Measurements from ENCODE around the gene NUP93.

NUP93 gene

GRCh38 chr16:56897026-56897799 is 167.3 kb downstream of the NUP93 start:
- TF ChIP-seq CTCF (conservative IDR thresholded peaks at IDR 0.05; ENCODE audit: low read depth), result no peak
- CTCF ChIA-PET, result interaction anchor here (0.6 kb wide), 1 partner anchor 39 kb away, joined by 3 read pairs; no protein-coding TSS in a partner anchor
- POLR2A ChIA-PET (ENCODE audit: low non-redundant PET), result no interaction called here
- no peak overlapping the region for H3K27ac ChIP-seq
- no peak for DNase-seq (ENCODE audit: low spot score)

DNA sequence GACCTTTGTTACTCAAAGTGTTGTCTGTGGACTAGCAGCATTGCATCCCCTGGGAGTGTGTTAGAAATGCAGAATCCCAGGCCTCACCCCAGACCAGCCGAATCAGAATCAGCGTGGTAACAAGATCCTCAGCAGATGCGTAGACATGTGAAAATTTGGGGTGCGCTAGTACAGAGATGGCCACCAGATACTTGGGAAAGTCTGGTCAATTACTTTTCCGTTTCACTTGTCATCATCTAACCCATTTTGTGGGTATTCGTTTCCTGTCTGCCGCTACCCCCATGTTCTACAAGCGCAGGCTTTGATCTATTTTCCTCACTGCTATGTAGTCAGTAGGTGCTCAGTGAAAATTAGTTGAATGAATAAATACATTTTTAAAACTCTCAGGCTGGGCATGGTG is 168.9 kb downstream of the NUP93 start:
- POLR2A ChIA-PET (ENCODE audit: low non-redundant PET), result no interaction called here
- H3K27ac ChIP-seq, result no peak overlapping the region
- DNase-seq (ENCODE audit: low spot score), result no peak
- CTCF ChIA-PET, result no interaction called here
- no peak for TF ChIP-seq CTCF (conservative IDR thresholded peaks at IDR 0.05; ENCODE audit: low read depth)

Data from RWPE1 (cell line).